Stimulated activated CD4-positive, alpha-beta T cell treated with anti-CD3 and anti-CD28 coated beads, Interleukin-15, amount 100 ng/mL, for 1 hour (primary cell): ENCODE results near the gene PRELID2.
"Not testable (repeated sequence)": the region's sequence is repeated elsewhere in the genome, so short reads cannot be mapped to it uniquely, and the experiment has no call there.

Source experiments
- DNase-seq, 2 donors: peaks; one replicate each; pipeline ENCODE4 v3.0.0-alpha.2; 2020; ENCODE audit warnings: low read depth in 1 of 2, low spot score in 1 of 2

PRELID2 gene

GRCh38 chr5:145752534-145752933 is 82.6 kb downstream of the PRELID2 start:
- no peak for DNase-seq

- no peak for DNase-seq
Observed at GRCh38 chr5:145750199-145750598, 84.9 kb downstream of the PRELID2 start.

GRCh38 chr5:145743396-145744061 is 91.6 kb downstream of the PRELID2 start:
- DNase-seq, result no peak

- DNase-seq, result no peak
Observed at GRCh38 chr5:145739843-145740242, 95.3 kb downstream of the PRELID2 start.

- DNase-seq, result no peak
Observed at GRCh38 chr5:145738227-145738626, 96.9 kb downstream of the PRELID2 start.

- DNase-seq, result no peak
Observed at GRCh38 chr5:145737578-145737977, 97.6 kb downstream of the PRELID2 start.

- DNase-seq, result not testable (repeated sequence)
Observed at GRCh38 chr5:145729956-145730355, 105.2 kb downstream of the PRELID2 start.

- DNase-seq, result no peak
Observed at GRCh38 chr5:145723516-145723915, 111.6 kb downstream of the PRELID2 start.

- no peak for DNase-seq
Observed at GRCh38 chr5:145718956-145719355, 116.2 kb downstream of the PRELID2 start.

GRCh38 chr5:145715412-145715811 is 119.7 kb downstream of the PRELID2 start:
- no peak for DNase-seq

- DNase-seq, result no peak
Observed at GRCh38 chr5:145712245-145712644, 122.9 kb downstream of the PRELID2 start.

GRCh38 chr5:145711417-145711816 is 123.7 kb downstream of the PRELID2 start:
- no peak for DNase-seq
